ENCODE results near the gene PRKCE. TPM values are rescaled to one million over a fixed set of nuclear protein-coding genes. Genes with fewer than 3 reads are reported as not detected.
A peak's percentile ranks its signal among the peaks of the same experiment; 100 is the strongest.

Gene PRKCE
- total RNA-seq, 2 donors from 2014 or later, result 5.8 to 18.1 TPM

DNA sequence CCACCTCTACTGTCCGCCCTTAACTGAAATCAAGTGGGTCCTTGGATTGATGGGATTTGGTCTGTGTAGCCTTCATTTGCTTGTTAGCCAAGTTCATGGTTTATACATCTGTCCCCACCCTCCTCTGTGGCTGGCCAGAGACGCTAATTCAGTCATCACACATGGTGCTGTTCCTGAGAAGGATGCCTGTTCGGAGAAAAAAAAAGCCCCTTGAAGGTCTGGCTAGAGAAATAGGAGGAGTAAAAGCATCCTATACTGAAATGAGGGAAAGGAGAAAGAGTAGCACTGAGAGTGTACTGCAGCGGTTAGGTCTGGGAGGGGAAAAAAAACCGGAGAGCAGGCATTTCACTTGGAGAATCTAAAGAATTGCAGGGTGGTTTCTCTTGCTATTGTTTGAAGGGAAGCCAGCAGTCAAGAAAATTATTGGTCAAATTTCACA is 465.1 kb downstream of the PRKCE start:
- Histone ChIP-seq H3K4me1 (ENCODE audit: control insufficient read depth in 1 of 2, low read depth in 2 of 2) (peaks cover 15 to 40% of the 10 kb centered on the region in 2 donors), H3K27me3 (replicated peaks; ENCODE audit: insufficient read depth) (no peaks in the 10 kb centered on the region), H3K36me3 (no peaks in the 10 kb centered on the region), H3K27ac (no peak overlapping the region), H3K9me3 (no peaks in the 10 kb centered on the region), H3K4me3 (no peak overlapping the region)
- no peak for ATAC-seq (ENCODE audit: insufficient number of reproducible peaks, low FRiP score, low read depth)
- TF ChIP-seq CTCF (IDR thresholded peaks at IDR 0.05), result no peak
- no peak for DNase-seq (ENCODE audit: low spot score)

GRCh38 chr2:46117379-46117778 is 465.9 kb downstream of the PRKCE start:
- Histone ChIP-seq H3K27me3 (replicated peaks; ENCODE audit: insufficient read depth) (no peaks in the 10 kb centered on the region), H3K4me3 (no peak overlapping the region), H3K36me3 (no peaks in the 10 kb centered on the region), H3K9me3 (no peaks in the 10 kb centered on the region), H3K27ac (no peak overlapping the region), H3K4me1 (ENCODE audit: control insufficient read depth in 1 of 2, low read depth in 2 of 2) (peaks cover 15 to 42% of the 10 kb centered on the region in 2 donors)
- no peak for TF ChIP-seq CTCF (IDR thresholded peaks at IDR 0.05)
- DNase-seq (ENCODE audit: low spot score), result no peak
- no peak for ATAC-seq (ENCODE audit: insufficient number of reproducible peaks, low FRiP score, low read depth)

- ATAC-seq (ENCODE audit: insufficient number of reproducible peaks, low FRiP score, low read depth), result no peak
- Histone ChIP-seq H3K27ac (peak overlapping the region in 1 of 2 donors; percentile 52), H3K9me3 (no peaks in the 10 kb centered on the region), H3K4me1 (ENCODE audit: control insufficient read depth in 1 of 2, low read depth in 2 of 2) (peaks cover 15 to 48% of the 10 kb centered on the region in 2 donors), H3K27me3 (replicated peaks; ENCODE audit: insufficient read depth) (no peaks in the 10 kb centered on the region), H3K36me3 (no peaks in the 10 kb centered on the region), H3K4me3 (no peak overlapping the region)
- no peak for TF ChIP-seq CTCF (IDR thresholded peaks at IDR 0.05)
- DNase-seq (ENCODE audit: low spot score), result no peak
Measured at GRCh38 chr2:46117994-46118393, 466.5 kb downstream of the PRKCE start.

GRCh38 chr2:46118656-46119371 is 467.3 kb downstream of the PRKCE start:
- no peak for TF ChIP-seq CTCF (IDR thresholded peaks at IDR 0.05)
- peaks cover 15 to 48% of the 10 kb centered on the region in 2 donors for H3K4me1 ChIP-seq (ENCODE audit: control insufficient read depth in 1 of 2, low read depth in 2 of 2)
- no peaks in the 10 kb centered on the region for H3K27me3 ChIP-seq (replicated peaks; ENCODE audit: insufficient read depth)
- ATAC-seq (ENCODE audit: insufficient number of reproducible peaks, low FRiP score, low read depth), result peak; percentile 51
- no peaks in the 10 kb centered on the region for H3K9me3 ChIP-seq
- H3K36me3 ChIP-seq, result no peaks in the 10 kb centered on the region
- no peak overlapping the region for H3K4me3 ChIP-seq
- no peak for DNase-seq (ENCODE audit: low spot score)
- H3K27ac ChIP-seq, result peak overlapping the region; percentile 31 to 52

- peak overlapping the region in 1 of 2 donors; percentile 52 for H3K27ac ChIP-seq
- no peak for TF ChIP-seq CTCF (IDR thresholded peaks at IDR 0.05)
- ATAC-seq (ENCODE audit: insufficient number of reproducible peaks, low FRiP score, low read depth), result no peak
Measured at GRCh38 chr2:46119453-46119852, 468.0 kb downstream of the PRKCE start.

More at GRCh38 chr2:46119453-46119852, 468.0 kb downstream of the PRKCE start:
- no peaks in the 10 kb centered on the region for H3K27me3 ChIP-seq (replicated peaks; ENCODE audit: insufficient read depth)
- no peaks in the 10 kb centered on the region for H3K9me3 ChIP-seq
- no peaks in the 10 kb centered on the region for H3K36me3 ChIP-seq
- no peak overlapping the region for H3K4me3 ChIP-seq
- H3K4me1 ChIP-seq (ENCODE audit: control insufficient read depth in 1 of 2, low read depth in 2 of 2), result peaks cover 15 to 48% of the 10 kb centered on the region in 2 donors
- no peak for DNase-seq (ENCODE audit: low spot score)
